ENCODE measurements around the gene CARD8.

CARD8 gene

DNA sequence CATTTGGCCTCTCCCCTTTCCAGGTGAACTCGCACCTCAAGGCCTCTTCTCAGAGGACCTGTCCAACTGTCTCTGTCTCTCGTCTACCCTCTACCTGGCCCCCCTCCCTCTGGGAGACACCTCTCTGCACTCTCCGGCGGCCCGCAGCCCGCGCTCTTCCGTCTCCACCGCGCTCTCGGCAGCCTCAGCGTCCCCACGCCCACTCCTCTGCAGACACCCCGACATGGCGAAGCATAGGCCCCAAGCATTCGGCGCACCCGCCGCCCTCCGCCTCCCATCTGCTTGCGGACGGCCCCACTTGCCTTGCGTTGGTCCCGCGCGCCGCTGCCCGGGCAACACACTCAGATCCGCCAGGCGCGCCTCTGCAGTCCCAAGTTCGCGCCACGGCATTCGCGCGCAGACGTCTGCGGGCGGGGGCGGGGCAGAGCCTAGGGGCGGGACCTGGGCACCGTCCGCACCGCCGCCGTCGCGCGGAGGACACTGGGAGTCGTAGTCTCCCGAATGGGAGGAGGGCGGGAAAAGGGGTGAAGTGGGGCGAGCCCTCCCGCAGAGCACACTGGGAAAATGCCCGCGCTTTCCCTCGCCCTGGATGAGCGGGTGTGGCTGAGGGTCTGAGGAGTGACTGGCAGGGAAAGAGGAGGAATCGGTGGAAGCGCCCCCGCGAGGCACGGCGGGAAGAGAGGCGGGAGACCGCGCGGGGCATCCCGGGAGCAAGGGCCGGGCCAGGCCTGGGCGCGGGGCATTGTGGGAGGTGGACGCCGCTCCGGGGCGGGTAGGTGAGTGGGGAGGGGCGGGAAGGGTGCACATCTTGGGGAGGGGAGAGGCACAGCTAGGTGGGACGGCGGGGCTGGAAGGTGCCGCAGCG is 85.5 kb downstream of the CARD8 start, which contains the start of the genes LIG1 and ZSWIM9:
TSS of gene LIG1 (minus strand) at position 406 of the 865 bp plus-strand sequence. CDS start 4,778 bp downstream, outside the sequence.
TSS of gene ZSWIM9 (plus strand) at position 742 of the 865 bp plus-strand sequence. CDS start 1,123 bp downstream, outside the sequence.
- peak; percentile 98 for DNase-seq

GRCh38 chr19:48169578-48169938 is 86.2 kb downstream of the CARD8 start:
- peak; percentile 80 for DNase-seq

GRCh38 chr19:48168689-48169088 is 87.0 kb downstream of the CARD8 start:
- DNase-seq, result no peak

- no peak for DNase-seq
Measured at GRCh38 chr19:48158210-48158790, 97.4 kb downstream of the CARD8 start.

Measured in eye (tissue), 1 donor.